Central memory CD8-positive, alpha-beta T cell (primary cell): ENCODE data around the gene FBXO24.
"Not testable (repeated sequence)": the region's sequence is repeated elsewhere in the genome, so short reads cannot be mapped to it uniquely, and the experiment has no call there.

Experiments
- ATAC-seq: fragments of 150-1000 bp; cut with Tn5 transposase; replicated peaks from 2 replicates; pipeline ENCODE4 v1.10.0; 2022; ENCODE audit warnings: mild to moderate bottlenecking, moderate FRiP score, moderate number of reproducible peaks; ENCODE audit not compliant: poor library complexity, severe bottlenecking; ENCODE audit errors: extremely low read depth
- DNase-seq, 2 donors: peaks; one replicate each; pipeline ENCODE4 v3.0.0; 2021; ENCODE audit warnings: low spot score in 2 of 2
- H3K27ac Mint-ChIP-seq: one replicate; pipeline ENCODE4 v1.8.0; 2022; ENCODE audit warnings: low read depth, mild to moderate bottlenecking, moderate library complexity, mixed read lengths
- H3K27me3 Mint-ChIP-seq: one replicate; pipeline ENCODE4 v1.8.0; 2022; ENCODE audit warnings: mixed read lengths
- H3K36me3 Mint-ChIP-seq: one replicate; pipeline ENCODE4 v1.8.0; 2022; ENCODE audit warnings: mild to moderate bottlenecking, moderate library complexity, mixed read lengths; ENCODE audit not compliant: insufficient read depth
- H3K4me1 Mint-ChIP-seq: one replicate; pipeline ENCODE4 v1.8.0; 2022; ENCODE audit warnings: mixed read lengths
- H3K4me3 Mint-ChIP-seq: one replicate; pipeline ENCODE4 v1.8.0; 2022; ENCODE audit warnings: mild to moderate bottlenecking, moderate library complexity, mixed read lengths
- H3K9me3 Mint-ChIP-seq: one replicate; pipeline ENCODE4 v1.8.0; 2022; ENCODE audit warnings: mixed read lengths

FBXO24 gene

DNA sequence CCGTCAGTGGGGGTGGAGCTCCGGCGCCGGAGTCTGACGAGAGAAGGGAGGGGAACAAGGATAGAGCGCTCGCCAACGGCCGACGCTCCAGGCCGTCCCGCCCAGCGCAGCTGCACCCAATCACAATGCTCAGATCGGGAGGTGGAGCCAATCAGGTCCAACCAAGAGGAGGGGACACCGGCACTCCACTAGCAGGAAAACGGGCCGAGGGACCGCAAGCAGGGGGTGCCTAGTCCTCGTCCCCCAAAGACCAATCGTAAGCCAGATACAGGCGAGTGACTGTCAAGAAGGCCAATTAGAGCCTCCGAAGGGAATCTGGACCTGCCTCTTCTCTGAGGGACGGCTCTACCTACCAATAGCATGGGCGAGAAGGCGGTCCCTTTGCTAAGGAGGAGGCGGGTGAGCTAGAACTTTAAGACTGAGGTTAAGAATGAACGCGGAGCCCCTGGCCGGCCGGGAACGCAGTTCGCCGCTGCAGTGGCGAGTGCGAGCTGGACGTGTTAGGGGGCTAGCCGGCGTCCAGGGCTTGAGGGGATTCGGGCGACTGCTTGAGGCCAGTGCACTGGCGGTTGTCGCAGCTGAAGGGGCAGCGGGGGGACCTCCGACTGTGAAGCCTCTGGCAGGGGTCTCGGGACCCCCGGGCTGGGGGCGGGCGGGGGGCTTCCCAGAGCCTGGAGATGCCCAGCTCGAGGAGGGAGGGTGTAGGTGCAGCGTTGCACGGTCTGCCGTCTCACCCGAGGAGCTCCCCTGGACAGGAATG is at the start of gene FBXO24:
Gene FBXO24, plus strand, starts transcription at position 63 of the 760 bp plus-strand sequence. Its CDS starts 298 bp downstream, at position 361.
- peaks cover 13% of the 10 kb centered on the region for H3K27me3 Mint-ChIP-seq
- H3K4me3 Mint-ChIP-seq, result peak within 1 kb of the TSS; percentile 97
- DNase-seq (peak; percentile 96 to 99), ATAC-seq (peak; percentile 84)
- peaks cover 18% of the 10 kb centered on the region for H3K36me3 Mint-ChIP-seq
- peak within 1 kb of the TSS; percentile 97 for H3K27ac Mint-ChIP-seq
- H3K9me3 Mint-ChIP-seq, result no peaks in the 10 kb centered on the region
- H3K4me1 Mint-ChIP-seq, result peaks cover 31% of the 10 kb centered on the region

DNA sequence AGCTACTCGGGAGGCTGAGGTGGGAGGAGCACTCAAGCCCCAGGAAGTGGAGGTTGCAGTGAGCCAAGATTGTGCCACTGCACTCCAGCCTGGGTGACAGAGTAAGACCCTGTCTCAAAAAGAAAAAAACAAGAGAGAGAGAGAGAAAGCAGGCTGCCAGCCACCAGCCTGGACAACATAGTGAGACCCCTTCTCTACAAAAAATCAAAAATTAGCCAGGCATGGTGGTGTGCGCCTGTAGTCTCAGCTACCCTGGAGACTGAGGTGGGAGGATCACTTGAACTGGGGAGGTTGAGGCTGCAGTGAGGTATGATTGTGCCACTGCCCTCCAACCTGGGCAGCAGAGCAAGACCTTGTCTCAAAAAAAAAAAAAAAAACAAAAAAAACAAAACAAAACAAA is 49.4 kb upstream of the FBXO24 start:
- H3K9me3 Mint-ChIP-seq, ATAC-seq, H3K27me3 Mint-ChIP-seq, H3K27ac Mint-ChIP-seq, H3K4me3 Mint-ChIP-seq, H3K36me3 Mint-ChIP-seq, DNase-seq: not testable (repeated sequence)
- peaks cover 26% of the 10 kb centered on the region for H3K4me1 Mint-ChIP-seq

- peak overlapping the region; percentile 90 for H3K27ac Mint-ChIP-seq
- no peak for DNase-seq
- peaks cover 41% of the 10 kb centered on the region for H3K4me1 Mint-ChIP-seq
- H3K9me3 Mint-ChIP-seq, result no peaks in the 10 kb centered on the region
- no peak for ATAC-seq
- peak overlapping the region; percentile 94 for H3K4me3 Mint-ChIP-seq
- H3K27me3 Mint-ChIP-seq, result no peaks in the 10 kb centered on the region
- H3K36me3 Mint-ChIP-seq, result peaks cover 11% of the 10 kb centered on the region
Measured at GRCh38 chr7:100538348-100538653, 47.8 kb upstream of the FBXO24 start.

- no peaks in the 10 kb centered on the region for H3K9me3 Mint-ChIP-seq
- peak within 1 kb of the TSS; percentile 94 for H3K4me3 Mint-ChIP-seq
- H3K27ac Mint-ChIP-seq, result peak within 1 kb of the TSS; percentile 90
- H3K4me1 Mint-ChIP-seq, result peaks cover 47% of the 10 kb centered on the region
- H3K27me3 Mint-ChIP-seq, result no peaks in the 10 kb centered on the region
- peaks cover 11% of the 10 kb centered on the region for H3K36me3 Mint-ChIP-seq
- ATAC-seq (peak; percentile 96), DNase-seq (peak; percentile 99 to 100)
Measured at GRCh38 chr7:100538654-100539435, 47.3 kb upstream of the FBXO24 start, which contains the start of gene AGFG2. AGFG2 (plus strand) TSS chr7:100539203; CDS start chr7:100539347, 144 bp downstream.

GRCh38 chr7:100539436-100540006 is 46.6 kb upstream of the FBXO24 start:
- no peak for ATAC-seq
- H3K27ac Mint-ChIP-seq, result peak overlapping the region; percentile 90

GRCh38 chr7:100540073-100540723 is 45.9 kb upstream of the FBXO24 start:
- peak overlapping the region; percentile 90 for H3K27ac Mint-ChIP-seq
- no peaks in the 10 kb centered on the region for H3K9me3 Mint-ChIP-seq
- DNase-seq (no peak), ATAC-seq (no peak)
- H3K36me3 Mint-ChIP-seq, result peaks cover 11% of the 10 kb centered on the region
- H3K4me3 Mint-ChIP-seq, result peak overlapping the region; percentile 94
- peaks cover 60% of the 10 kb centered on the region for H3K4me1 Mint-ChIP-seq
- H3K27me3 Mint-ChIP-seq, result no peaks in the 10 kb centered on the region

More at GRCh38 chr7:100539436-100540006, 46.6 kb upstream of the FBXO24 start:
- Mint-ChIP-seq H3K4me1 (peaks cover 54% of the 10 kb centered on the region), H3K9me3 (no peaks in the 10 kb centered on the region), H3K27me3 (no peaks in the 10 kb centered on the region), H3K4me3 (peak overlapping the region; percentile 94), H3K36me3 (peaks cover 11% of the 10 kb centered on the region)
- DNase-seq, result no peak

GRCh38 chr7:100541309-100541708 is 44.8 kb upstream of the FBXO24 start:
- Mint-ChIP-seq H3K36me3 (peaks cover 14% of the 10 kb centered on the region), H3K4me1 (peaks cover 71% of the 10 kb centered on the region), H3K4me3 (peak overlapping the region; percentile 94)
- not testable (repeated sequence) for H3K27ac Mint-ChIP-seq, DNase-seq, H3K27me3 Mint-ChIP-seq, H3K9me3 Mint-ChIP-seq, ATAC-seq

DNA sequence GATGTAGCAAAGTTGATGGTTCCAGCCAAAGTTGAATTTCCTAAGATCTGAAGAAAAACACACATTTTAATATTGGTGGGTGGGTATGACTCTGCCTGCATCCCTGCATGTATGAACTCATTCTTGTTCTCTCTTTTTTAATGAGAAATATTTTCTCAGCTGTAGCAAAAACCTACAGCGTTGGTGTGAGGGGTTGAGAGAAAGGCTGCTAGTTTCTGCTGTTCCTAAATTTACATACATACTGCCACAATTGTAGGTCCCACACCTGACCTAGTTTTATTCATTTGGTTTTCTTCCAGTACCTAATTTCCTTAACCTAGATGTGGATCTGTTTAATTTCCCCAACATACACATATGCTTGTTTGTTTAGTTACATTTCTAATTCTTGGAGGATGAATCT is 42.5 kb upstream of the FBXO24 start:
- peak overlapping the region; percentile 93 for H3K27ac Mint-ChIP-seq
- H3K4me1 Mint-ChIP-seq, result peaks cover 87% of the 10 kb centered on the region
- no peaks in the 10 kb centered on the region for H3K27me3 Mint-ChIP-seq

DNA sequence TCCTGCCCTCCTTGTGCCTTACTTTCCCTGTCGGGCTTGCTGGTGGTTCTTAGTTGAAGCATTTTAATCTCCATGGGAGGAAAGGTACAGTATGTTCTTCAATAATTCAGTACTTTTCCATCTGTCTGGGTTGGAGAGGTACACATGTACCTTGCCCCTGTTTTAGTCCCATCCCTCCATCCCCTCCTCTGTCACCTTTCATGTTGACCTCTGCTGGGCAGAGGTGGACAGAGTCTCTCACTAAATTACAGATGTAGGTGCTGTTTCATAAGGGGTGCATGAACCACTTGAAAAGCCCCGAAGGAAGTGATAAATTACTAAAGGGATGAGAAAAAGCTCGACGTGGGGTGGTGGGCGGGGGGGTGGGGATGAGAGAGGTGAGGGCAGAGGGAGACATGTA is 41.7 kb upstream of the FBXO24 start:
- Mint-ChIP-seq H3K9me3 (no peaks in the 10 kb centered on the region), H3K4me3 (peak overlapping the region; percentile 94), H3K27me3 (no peaks in the 10 kb centered on the region), H3K36me3 (peaks cover 13% of the 10 kb centered on the region), H3K4me1 (peaks cover 86% of the 10 kb centered on the region), H3K27ac (peak overlapping the region; percentile 93)
- ATAC-seq (no peak), DNase-seq (no peak)

More for the DNA sequence above, 42.5 kb upstream of the FBXO24 start:
- Mint-ChIP-seq H3K9me3 (no peaks in the 10 kb centered on the region), H3K36me3 (peaks cover 19% of the 10 kb centered on the region), H3K4me3 (peak overlapping the region; percentile 94)
- ATAC-seq, result no peak
- no peak for DNase-seq

DNA sequence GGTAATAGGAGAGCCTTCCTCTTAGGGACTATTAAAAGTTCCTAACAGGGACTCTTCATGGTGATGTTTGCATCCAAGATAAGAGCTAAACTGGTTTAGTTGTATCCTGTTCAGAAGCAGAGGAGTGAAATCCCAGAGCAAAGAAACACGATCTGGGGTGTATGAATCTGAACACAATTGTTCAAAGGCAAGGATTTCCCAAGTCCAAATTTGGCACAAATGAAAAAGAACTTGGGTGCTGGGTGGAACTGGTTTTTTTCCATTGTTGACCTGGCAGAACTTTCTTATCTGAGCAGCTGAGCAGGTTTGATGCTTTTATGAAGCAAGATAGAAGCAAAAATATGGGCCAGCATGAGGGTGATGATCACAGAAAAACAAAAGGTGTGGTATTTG is 41.2 kb upstream of the FBXO24 start:
- peaks cover 17% of the 10 kb centered on the region for H3K36me3 Mint-ChIP-seq

GRCh38 chr7:100545360-100546128 is 40.6 kb upstream of the FBXO24 start:
- Mint-ChIP-seq H3K4me3 (peak overlapping the region; percentile 94), H3K36me3 (peaks cover 21% of the 10 kb centered on the region), H3K27me3 (no peaks in the 10 kb centered on the region), H3K9me3 (no peaks in the 10 kb centered on the region), H3K4me1 (peaks cover 90% of the 10 kb centered on the region), H3K27ac (peak overlapping the region; percentile 93)
- ATAC-seq (peak; percentile 37), DNase-seq (no peak)

More for the DNA sequence above, 41.2 kb upstream of the FBXO24 start:
- Mint-ChIP-seq H3K4me3 (peak overlapping the region; percentile 94), H3K4me1 (peaks cover 84% of the 10 kb centered on the region), H3K27me3 (no peaks in the 10 kb centered on the region), H3K9me3 (no peaks in the 10 kb centered on the region), H3K27ac (peak overlapping the region; percentile 93)
- ATAC-seq, result no peak
- no peak for DNase-seq
